Measurements from ENCODE around the gene UVRAG.

UVRAG gene

DNA sequence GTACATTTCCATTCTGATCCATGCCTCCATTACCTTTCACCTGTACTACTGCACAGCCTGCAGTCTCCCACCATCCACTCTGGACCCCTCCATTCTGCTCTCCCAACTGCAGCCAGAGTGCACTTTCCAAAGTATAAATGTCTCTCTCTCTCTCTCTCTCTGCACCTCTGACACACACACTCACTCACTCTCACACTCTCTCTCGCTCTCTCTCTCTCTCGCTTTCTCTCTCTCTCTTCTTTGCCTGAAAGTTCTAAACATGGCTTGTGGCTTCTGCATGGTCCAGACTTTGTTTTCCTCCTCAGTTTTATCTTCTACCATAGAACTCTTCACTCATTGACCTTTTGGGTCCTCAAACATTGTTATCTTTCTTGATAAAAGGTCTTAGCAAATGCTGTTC, 314.7 kb downstream of the UVRAG start:
- DNase-seq = no peak

DNA sequence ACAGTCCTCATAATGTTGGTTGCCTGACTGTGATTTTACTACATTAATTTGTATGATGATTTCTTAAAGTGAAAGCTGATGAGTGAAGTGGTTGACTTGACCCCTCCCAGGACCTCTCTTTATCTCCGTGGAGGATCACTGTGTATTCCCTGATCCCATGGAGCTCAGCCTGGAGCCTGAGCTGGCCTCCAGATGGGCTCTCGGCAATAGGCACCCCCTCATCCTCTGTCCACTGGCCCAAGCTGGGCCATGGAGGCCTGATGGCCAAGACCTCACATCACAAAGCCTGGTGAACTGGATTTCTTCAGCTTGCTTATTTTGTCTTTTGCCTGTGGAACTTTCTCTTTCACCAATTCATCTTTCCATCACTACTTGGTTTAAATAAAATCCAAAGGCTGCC, 316.1 kb downstream of the UVRAG start:
- DNase-seq = no peak

DNA sequence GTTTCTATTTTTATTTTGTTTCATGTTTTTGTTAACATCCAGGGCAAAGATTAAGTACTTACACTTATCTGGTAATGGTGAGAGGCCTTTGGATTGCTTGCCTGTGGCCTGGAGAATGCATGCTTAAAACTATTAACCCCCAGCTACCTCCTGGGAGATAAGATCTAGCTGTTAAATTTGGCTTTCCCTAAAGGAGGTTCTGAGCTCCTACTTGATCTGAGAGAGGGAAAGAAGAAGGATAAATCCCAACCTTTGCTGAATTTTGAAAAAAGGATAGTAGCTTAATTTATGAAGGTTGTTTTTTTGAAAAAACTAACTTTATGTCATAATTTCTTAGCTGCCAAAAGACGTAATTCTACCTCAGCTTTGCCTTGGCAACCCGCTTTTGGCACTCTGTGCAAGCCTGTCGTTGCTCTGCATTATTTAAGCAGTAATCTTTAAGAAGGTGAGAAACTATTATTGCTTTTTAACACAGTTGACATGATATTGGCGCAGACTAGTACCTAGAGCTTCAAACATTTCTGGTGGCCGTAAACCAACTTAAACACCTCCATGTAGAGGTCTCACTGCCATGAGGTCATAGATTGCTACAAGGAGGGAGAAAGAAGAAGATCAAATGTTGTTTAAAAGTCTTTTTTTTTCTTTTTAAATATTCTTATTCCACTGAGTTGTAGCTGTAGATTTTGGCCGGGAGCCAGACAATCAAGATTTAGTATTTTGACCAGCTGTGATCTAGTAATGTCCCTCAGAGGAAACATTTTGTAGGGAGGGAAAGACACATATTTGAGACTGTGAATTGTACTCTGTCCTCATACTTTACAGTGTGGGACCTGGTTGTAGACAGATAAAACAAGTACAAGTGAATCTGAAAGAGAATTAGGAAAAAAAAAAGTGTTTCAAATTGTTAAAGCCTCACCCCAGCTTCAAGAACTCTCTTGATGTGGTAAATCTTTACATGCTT, 316.9 kb downstream of the UVRAG start:
- no peak for DNase-seq

GRCh38 chr11:76134239-76134638, 319.2 kb downstream of the UVRAG start:
- no peak for DNase-seq

DNA sequence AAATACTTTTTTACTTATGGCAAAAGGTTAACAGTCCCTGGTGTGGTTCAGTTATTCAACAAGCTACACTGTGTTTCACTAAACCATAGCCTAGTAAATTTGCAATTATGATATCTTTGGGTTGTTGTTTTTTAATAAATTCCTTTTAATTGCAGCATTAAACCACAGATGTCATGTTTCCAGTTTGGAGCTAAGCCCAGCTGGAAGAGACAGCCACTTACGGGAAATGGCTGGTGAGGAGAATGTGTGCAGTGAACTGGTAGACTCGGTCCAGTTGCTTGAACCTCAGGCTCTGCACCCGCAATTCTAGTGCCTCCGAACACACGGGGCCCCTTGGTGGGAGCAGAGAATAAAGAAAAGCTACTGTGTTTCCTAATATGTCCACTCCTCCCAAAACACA, 320.5 kb downstream of the UVRAG start:
- no peak for DNase-seq

DNA sequence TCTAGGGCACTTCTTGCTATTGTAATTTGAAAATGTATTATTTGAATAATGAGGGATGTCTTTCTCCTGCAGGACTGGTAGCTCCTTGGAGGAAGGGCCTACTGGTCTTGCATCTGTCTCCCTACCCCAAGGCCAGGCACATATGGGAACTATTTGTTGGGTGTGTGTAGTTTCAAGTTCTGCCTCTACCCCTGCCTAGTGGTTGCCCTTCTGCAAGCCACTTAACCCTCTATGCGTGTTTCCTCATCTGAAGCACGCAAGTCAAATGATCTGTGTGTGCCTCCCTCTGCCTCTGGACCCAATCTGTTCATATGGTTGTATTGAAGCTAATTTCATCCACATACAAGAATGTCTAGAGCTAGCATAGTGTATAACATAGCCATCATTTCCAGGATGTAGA, 324.3 kb downstream of the UVRAG start:
- no peak for DNase-seq

GRCh38 chr11:76140912-76141574, 326.0 kb downstream of the UVRAG start:
- no peak for DNase-seq

DNA sequence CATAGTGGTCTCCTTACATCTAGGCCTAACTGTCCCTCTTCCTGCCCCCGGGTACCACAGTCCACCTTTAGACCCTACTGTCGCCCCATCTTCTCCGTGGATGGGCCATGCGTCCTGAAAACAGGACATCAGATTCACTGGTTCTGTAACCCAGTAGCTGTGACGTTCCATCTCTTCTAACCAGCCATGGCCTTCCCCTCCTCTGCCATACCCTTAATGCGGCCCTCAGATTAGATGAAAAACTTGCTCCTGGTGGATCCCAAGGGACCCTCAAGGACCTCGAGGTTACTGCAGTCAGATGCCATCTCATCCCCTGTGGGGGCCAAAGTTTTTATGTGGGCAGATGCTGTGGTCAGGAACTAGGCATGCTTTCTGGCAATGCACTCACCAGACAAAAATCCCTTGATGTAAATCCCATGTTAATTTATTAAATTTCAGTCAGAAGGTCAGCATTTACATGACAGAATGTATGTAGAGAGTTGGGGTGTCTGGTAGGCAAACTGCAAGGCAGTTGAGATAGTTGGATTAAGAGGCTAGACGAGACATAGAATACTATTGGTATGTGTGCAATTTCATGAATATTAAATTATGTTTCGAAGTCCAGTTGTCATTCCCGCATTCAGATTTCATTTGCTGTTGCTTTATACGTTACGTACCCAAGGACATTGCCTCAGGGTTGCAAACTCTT, 327.0 kb downstream of the UVRAG start:
- DNase-seq = no peak

DNA sequence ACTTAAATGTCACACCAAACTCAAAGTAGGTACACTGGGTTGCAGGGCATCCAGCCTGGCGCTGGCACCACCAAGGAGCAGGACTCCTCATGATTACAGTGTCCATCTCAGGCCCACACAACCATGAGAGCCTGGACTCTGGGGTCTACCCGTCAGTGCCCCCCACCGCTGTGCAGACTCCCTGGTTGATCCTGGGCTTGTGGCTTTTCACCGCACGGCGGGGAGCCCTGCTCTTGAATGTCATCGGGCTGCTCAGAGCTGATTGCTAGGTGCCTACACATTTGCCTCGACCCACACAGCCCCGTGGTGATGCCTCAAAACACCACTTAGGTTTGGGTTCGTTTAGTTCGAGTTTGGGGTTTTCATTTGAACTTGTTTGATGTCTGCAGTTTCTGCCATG, 328.3 kb downstream of the UVRAG start:
- no peak for DNase-seq

GRCh38 chr11:76147106-76147740, 332.2 kb downstream of the UVRAG start:
- no peak for DNase-seq

DNA sequence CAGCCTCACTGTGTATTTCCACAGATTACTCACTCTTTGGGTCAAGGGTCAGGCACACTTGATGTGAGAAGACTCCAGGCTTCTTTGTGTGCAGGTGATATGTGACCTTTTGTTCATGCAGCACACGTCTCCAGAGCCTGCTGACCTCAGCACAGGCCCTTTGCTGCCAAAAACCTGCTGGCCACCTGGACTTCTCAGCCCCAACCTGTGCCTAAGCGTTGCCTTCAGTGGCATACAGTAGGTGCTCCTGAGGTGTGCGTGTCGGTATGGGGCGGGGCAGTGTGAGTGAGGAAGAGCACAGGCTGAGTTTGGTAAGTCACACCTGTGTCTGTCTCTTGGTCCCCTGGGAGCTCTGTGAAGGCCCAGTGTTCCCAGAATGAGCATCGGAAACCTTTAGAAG, 333.2 kb downstream of the UVRAG start:
- no peak for DNase-seq

DNA sequence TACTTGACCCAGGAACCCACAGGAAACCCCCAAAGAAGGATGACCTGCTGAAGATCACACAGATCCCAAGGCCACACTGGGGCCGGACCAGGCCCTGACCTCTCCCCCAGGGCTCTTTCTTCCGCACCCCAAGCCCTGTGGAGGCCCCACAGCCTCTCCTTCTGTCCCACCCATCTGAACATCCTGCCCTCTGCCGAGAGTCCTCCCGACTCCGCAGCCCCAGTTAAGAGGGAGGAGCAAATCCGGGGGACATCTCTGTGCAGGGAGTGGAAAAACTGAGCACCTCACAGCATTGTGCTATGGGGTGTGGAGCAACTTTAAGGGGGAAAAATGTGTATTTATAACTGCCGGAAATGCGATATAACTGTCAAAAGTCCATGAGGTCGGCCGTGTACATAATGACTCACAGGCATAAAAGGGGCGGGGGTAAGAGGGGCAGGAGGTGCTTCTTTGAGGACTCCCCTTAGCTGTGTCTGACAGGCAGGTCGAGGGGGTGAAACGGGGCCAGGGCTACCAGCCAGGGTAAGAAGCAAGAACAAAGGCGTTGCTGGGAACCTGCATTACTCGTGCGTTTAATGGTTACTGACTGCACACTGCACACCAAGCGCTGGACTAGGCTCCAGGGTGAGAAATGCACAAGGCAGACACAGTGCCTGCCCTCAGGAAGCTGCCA, 334.1 kb downstream of the UVRAG start:
- DNase-seq = no peak

DNA sequence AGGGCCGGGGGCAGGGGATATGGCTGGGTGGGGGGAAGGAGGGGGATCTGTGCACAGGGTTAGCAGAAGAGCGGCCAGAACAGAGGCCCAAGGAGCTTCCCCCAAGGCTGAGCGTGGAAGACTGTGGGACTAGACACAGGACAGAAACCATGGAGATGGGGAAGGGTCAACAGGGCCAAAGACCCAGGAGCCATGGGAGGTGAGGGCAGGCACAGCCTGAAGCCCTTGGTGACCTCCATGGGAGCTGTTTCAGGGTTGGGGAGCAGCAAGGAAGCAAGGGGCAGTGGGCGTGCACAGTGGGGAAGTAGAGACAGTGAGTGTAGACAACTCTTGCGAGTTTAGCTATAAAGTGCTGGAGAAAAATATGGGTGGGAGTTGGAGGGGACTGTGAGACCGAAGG, 334.7 kb downstream of the UVRAG start:
- DNase-seq = no peak

GRCh38 chr11:76150141-76150540, 335.1 kb downstream of the UVRAG start:
- DNase-seq = no peak

DNA sequence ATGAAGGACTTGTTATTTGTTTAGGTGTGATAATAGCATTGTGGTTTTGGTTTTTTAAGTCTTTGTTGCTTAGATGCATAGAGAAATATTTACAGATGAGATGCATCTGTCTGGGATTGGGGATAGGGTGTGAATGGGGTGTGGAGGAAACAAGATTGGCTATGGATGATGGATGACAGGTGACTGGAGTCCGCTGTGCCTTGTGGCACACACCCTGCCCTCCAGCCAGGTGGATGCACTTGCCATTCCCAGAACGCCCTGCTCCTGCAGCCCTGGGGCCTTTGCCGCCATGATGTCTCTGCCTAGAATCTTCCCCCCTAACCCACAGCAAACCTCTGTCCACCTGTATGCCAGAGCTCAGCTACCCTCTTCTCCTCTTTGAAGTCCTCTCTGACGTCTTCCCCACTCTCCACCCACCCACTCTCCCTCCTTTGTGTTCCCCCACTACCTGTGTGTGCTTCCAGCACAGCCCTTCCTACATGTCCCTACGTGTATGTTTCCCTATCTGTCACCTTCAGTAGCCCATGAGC, 336.6 kb downstream of the UVRAG start:
- DNase-seq = no peak

DNA sequence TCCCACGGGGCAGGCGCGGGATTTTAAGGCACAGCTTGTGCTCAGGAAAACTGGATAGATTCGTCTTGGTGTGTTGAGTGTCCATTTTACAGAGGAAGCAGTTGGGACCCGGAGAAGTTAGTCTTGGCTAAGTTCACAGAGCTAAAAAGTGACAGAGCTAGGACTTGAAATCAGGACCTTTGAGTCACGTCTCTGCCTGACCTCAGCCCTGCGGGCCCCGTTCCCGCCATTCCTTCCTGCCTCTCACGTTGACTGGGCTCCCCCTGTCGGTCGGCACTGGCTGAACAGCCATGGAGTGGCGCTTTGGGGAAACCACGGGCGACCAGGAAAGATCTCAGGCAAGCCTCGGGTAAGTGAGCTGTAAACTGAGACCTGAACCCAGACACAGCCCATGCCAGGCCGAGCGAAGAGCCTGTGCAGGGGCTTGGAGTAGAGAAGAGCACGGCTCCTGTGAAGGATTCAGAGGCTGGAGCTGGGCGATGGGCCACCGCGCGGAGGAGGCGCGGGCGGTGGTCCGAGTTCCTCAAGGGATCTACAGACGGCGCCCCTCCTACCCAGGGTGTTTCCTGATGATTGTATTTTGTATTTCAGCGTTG, 337.2 kb downstream of the UVRAG start:
- DNase-seq = no peak

DNA sequence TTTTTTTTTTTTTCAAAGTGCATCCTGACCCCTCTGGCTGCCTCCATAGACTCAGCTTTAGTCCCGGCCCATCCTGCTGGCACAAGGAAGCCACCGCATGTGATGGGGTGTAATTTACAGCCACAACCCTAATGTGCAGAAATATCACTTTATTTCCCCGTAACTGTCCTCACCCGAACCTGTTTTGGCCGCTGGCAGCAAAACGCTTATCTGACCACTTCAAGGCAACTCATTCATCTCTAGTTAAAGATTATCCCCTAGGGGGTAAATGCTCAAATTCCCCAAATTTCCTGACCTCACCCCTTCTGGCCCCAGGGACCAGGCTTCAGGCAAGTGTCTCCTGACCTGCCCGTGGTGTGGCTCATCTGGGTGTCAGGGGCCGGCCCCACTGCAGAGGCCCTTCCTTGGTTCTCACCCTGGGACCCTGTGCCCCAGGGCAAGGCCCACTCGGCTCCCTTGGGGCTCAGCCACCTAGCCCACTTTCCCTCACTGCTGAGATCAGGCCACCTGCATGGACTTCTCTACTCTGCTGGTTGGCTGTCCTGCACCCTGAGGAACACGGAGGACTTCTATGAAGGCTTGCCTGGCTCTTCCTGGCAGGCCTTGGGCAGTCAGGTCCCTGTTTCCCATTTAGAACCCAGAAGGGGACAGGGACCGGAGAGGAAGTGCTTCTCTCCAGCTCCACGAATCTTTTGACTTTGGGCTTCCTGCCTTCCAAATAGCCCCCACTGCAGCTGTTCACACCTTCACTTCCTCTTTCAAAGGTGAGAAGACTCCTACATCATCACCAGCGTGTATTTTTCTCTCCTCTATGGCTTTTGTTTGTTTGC, 337.9 kb downstream of the UVRAG start:
- DNase-seq = no peak

DNA sequence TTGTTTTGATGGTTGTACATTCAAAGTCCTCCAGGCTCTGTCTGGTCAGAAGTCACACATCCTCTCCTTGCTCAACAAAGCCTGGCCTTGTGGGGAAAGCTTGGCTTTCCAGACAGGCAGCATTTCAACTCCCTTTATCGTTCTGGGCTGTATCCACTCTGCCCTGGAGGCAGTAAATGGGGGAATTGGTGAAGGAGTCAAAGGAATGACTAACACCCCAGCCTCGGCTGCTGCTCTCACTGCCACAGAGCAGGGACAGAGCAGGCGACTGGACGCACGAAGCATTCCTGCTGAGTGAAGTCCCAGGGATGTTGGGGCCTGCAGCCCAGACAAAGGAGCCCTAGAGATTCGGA, 338.5 kb downstream of the UVRAG start:
- DNase-seq = no peak

DNA sequence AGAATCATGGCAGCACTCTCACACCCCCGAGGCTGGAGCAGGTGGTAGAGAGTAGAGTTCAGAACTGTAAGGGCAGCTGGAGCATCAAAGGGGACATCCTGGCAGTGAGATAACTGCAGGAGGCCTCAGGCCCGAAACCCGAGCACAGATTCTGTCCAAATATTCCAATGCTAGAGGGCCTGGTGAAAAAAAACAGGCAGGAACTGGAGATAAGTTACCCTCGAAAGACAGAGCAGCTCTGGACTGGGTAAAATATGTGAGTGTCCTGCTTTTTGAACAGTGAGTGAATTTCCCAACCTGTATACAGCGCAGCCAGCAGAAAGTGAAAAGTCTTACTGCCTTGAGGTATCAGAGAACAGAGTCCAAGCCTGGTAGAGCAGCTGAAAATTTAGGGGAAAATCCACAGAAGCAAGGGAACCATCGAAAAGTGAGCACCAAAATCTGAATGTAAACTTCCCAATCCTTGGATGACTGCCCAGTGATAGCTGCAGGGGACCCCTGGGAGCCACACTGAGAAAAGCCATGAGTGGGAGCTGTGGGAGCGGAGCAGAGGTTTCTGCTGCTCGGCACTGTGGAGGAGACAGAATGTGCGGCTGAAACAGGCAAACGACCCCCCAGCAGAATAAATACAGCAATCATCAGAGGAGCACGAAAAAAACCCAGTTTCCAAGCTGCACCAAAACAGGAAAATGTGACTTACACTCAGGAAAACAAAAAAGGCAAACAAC, 340.7 kb downstream of the UVRAG start:
- no peak for DNase-seq

DNA sequence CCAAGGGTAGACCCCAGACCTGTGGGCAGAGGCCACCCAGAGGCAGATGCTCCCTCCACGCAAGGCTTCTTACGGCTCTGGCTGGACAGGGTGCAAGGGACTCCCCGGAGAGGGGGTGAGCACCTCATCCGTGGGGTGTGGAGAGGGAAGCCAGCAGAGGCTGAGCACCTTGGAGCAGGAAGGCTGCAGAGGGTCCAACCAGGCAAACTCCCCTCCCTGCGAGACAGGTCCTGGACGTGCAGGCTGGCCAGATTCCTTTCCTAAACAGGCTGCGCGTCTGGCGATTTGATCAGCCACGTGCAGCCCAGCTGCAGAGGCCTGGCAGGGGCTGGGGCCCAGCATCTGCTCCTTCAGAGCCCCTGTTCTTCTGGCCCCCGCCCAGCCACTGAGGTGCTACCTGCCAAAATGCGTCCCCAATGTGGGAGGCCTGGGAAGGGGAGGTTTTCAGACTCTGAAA, 342.0 kb downstream of the UVRAG start:
- no peak for DNase-seq
